ENCODE data around the gene SRBD1.

The SRBD1 gene

GRCh38 chr2:45611020-45611859 is at the start of gene SRBD1:
SRBD1 (minus strand) TSS chr2:45611267; CDS start chr2:45605441, 5,826 bp downstream.
- peak; percentile 92 for DNase-seq (ENCODE audit: low read depth)

- DNase-seq (ENCODE audit: low read depth) = no peak
Observed at GRCh38 chr2:45654250-45654649, 43.2 kb upstream of the SRBD1 start.

- DNase-seq (ENCODE audit: low read depth) = no peak
Observed at GRCh38 chr2:45653122-45653913, 42.3 kb upstream of the SRBD1 start.

- no peak for DNase-seq (ENCODE audit: low read depth)
Observed at GRCh38 chr2:45652090-45653031, 41.3 kb upstream of the SRBD1 start.

GRCh38 chr2:45651415-45652089 is 40.5 kb upstream of the SRBD1 start, which contains the start of gene PRKCE:
PRKCE (plus strand) TSS chr2:45651675.
- DNase-seq (ENCODE audit: low read depth) = peak; percentile 34

GRCh38 chr2:45650851-45651414 is 39.9 kb upstream of the SRBD1 start:
- DNase-seq (ENCODE audit: low read depth) = peak; percentile 75

GRCh38 chr2:45649858-45650811 is 39.1 kb upstream of the SRBD1 start:
- DNase-seq (ENCODE audit: low read depth) = peak; percentile 35

GRCh38 chr2:45649462-45649857 is 38.4 kb upstream of the SRBD1 start:
- DNase-seq (ENCODE audit: low read depth) = no peak

GRCh38 chr2:45648636-45649035 is 37.6 kb upstream of the SRBD1 start:
- no peak for DNase-seq (ENCODE audit: low read depth)

GRCh38 chr2:45647986-45648520 is 37.0 kb upstream of the SRBD1 start:
- no peak for DNase-seq (ENCODE audit: low read depth)

- no peak for DNase-seq (ENCODE audit: low read depth)
Observed at GRCh38 chr2:45647356-45647755, 36.3 kb upstream of the SRBD1 start.

GRCh38 chr2:45646289-45646688 is 35.2 kb upstream of the SRBD1 start:
- no peak for DNase-seq (ENCODE audit: low read depth)

- DNase-seq (ENCODE audit: low read depth) = peak; percentile 34
Observed at GRCh38 chr2:45643543-45644542, 32.8 kb upstream of the SRBD1 start.

GRCh38 chr2:45643095-45643494 is 32.0 kb upstream of the SRBD1 start:
- DNase-seq (ENCODE audit: low read depth) = no peak

- DNase-seq (ENCODE audit: low read depth) = no peak
Observed at GRCh38 chr2:45640576-45640975, 29.5 kb upstream of the SRBD1 start.

GRCh38 chr2:45637440-45637839 is 26.4 kb upstream of the SRBD1 start:
- no peak for DNase-seq (ENCODE audit: low read depth)

- no peak for DNase-seq (ENCODE audit: low read depth)
Observed at GRCh38 chr2:45636008-45636407, 24.9 kb upstream of the SRBD1 start.

- no peak for DNase-seq (ENCODE audit: low read depth)
Observed at GRCh38 chr2:45634223-45634622, 23.2 kb upstream of the SRBD1 start.
